Gastroesophageal sphincter (tissue), 3 donors: Measurements from ENCODE around the gene SCRN1.

Source experiments
- POLR2A ChIP-seq, 2 donors: fragments of 450-650 bp; IDR thresholded peaks; one replicate each; pipeline ENCODE4 v1.6.1; 2017; ENCODE audit warnings: antibody characterized with exemption in 2 of 2, mild to moderate bottlenecking in 2 of 2, moderate library complexity in 1 of 2
- POLR2AphosphoS5 ChIP-seq: sonication (generic); formaldehyde crosslinking; IDR thresholded peaks from one replicate; pipeline ENCODE4 v1.6.1; 2017; ENCODE audit warnings: antibody characterized with exemption
- TF ChIP-seq, protein P1 (sequence below), 4 experiments: fragments of 200-600 bp in 2 of 4; fragments of 450-650 bp in 2 of 4; sonication (generic) in 1 of 4; IDR thresholded peaks; one replicate each; pipeline ENCODE4 v1.5.1; 2017 to 2019; ENCODE audit warnings: antibody characterized with exemption in 4 of 4, mild to moderate bottlenecking in 2 of 4, moderate library complexity in 2 of 4

- TF ChIP-seq POLR2A (IDR thresholded peaks at IDR 0.05) (no peak), POLR2AphosphoS5 (no peak)
- TF ChIP-seq, protein P1, sequence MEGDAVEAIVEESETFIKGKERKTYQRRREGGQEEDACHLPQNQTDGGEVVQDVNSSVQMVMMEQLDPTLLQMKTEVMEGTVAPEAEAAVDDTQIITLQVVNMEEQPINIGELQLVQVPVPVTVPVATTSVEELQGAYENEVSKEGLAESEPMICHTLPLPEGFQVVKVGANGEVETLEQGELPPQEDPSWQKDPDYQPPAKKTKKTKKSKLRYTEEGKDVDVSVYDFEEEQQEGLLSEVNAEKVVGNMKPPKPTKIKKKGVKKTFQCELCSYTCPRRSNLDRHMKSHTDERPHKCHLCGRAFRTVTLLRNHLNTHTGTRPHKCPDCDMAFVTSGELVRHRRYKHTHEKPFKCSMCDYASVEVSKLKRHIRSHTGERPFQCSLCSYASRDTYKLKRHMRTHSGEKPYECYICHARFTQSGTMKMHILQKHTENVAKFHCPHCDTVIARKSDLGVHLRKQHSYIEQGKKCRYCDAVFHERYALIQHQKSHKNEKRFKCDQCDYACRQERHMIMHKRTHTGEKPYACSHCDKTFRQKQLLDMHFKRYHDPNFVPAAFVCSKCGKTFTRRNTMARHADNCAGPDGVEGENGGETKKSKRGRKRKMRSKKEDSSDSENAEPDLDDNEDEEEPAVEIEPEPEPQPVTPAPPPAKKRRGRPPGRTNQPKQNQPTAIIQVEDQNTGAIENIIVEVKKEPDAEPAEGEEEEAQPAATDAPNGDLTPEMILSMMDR (IDR thresholded peaks at IDR 0.05) = no peak
These were observed 12.8 kb downstream of the SCRN1 start for GRCh38 chr7:29976673-29977415.
